SK-N-SH treated with all-trans-retinoic acid at 6 μM for 48 hours (cell line): Measurements from ENCODE around the gene COMMD4.

Source experiments
- ATAC-seq: fragments of 200-7000 bp; cut with Tn5 transposase; 3 replicates; pipeline ENCODE4 v1.9.1; 2020; ENCODE audit warnings: mild to moderate bottlenecking, moderate library complexity
- ARNTL ChIP-seq: fragments of 450-650 bp; formaldehyde crosslinking; IDR thresholded peaks from 2 replicates; pipeline ENCODE4 v1.5.0; 2020; ENCODE audit warnings: low read depth, mild to moderate bottlenecking, moderate library complexity, borderline replicate concordance
- BACH2 ChIP-seq: fragments of 250-450 bp; sonication (Bioruptor Pico); IDR thresholded peaks from 2 replicates; pipeline ENCODE4 v1.9.0; 2021; ENCODE audit warnings: mild to moderate bottlenecking, borderline replicate concordance
- CREB5 ChIP-seq: fragments of 250-450 bp; sonication (Bioruptor Pico); IDR thresholded peaks from 2 replicates; pipeline ENCODE4 v1.5.1; 2020; ENCODE audit warnings: low read depth, mild to moderate bottlenecking, moderate library complexity
- CSDC2 ChIP-seq: fragments of 250-450 bp; sonication (Bioruptor Pico); IDR thresholded peaks from 2 replicates; pipeline ENCODE4 v1.5.0; 2020; ENCODE audit warnings: mild to moderate bottlenecking, moderate library complexity
- CSRNP3 ChIP-seq: fragments of 250-450 bp; sonication (Bioruptor Pico); IDR thresholded peaks from 2 replicates; pipeline ENCODE4 v1.5.1; 2021; ENCODE audit warnings: mild to moderate bottlenecking, moderate library complexity
- ESRRG ChIP-seq: fragments of 250-450 bp; sonication (Bioruptor Pico); IDR thresholded peaks from 2 replicates; pipeline ENCODE4 v1.6.1; 2021; ENCODE audit warnings: mild to moderate bottlenecking
- GLIS3 ChIP-seq: fragments of 250-450 bp; sonication (Bioruptor Pico); IDR thresholded peaks from 2 replicates; pipeline ENCODE4 v1.5.0; 2020; ENCODE audit warnings: mild to moderate bottlenecking, moderate library complexity
- ISL1 ChIP-seq: fragments of 250-450 bp; sonication (Bioruptor Pico); IDR thresholded peaks from 2 replicates; pipeline ENCODE4 v2.1.2; 2022; ENCODE audit warnings: mild to moderate bottlenecking, moderate library complexity
- OSR1 ChIP-seq: fragments of 250-450 bp; sonication (Bioruptor Pico); IDR thresholded peaks from 2 replicates; pipeline ENCODE4 v1.8.0; 2022; ENCODE audit warnings: moderate library complexity, mild to moderate bottlenecking, inconsistent platforms
- PATZ1 ChIP-seq: fragments of 250-450 bp; sonication (Bioruptor Pico); IDR thresholded peaks from 2 replicates; pipeline ENCODE4 v1.8.0; 2020; ENCODE audit warnings: mild to moderate bottlenecking, moderate library complexity, borderline replicate concordance
- POU6F1 ChIP-seq: fragments of 250-450 bp; sonication (Bioruptor Pico); IDR thresholded peaks from 2 replicates; pipeline ENCODE4 v1.8.0; 2021; ENCODE audit warnings: low read depth, mild to moderate bottlenecking, moderate library complexity, borderline replicate concordance
- PPARA ChIP-seq: fragments of 250-450 bp; sonication (Bioruptor Pico); IDR thresholded peaks from 2 replicates; pipeline ENCODE4 v1.5.0; 2020; ENCODE audit warnings: mild to moderate bottlenecking, borderline replicate concordance
- SNAI2 ChIP-seq: fragments of 250-450 bp; sonication (Bioruptor Pico); IDR thresholded peaks from 2 replicates; pipeline ENCODE4 v1.5.0; 2020; ENCODE audit warnings: mild to moderate bottlenecking, moderate library complexity
- TCF4 ChIP-seq: fragments of 250-450 bp; sonication (Bioruptor Pico); IDR thresholded peaks from 2 replicates; pipeline ENCODE4 v1.8.0; 2021; ENCODE audit warnings: mild to moderate bottlenecking, moderate library complexity, borderline replicate concordance
- TOX ChIP-seq: fragments of 250-450 bp; sonication (Bioruptor Pico); IDR thresholded peaks from 2 replicates; pipeline ENCODE4 v1.8.0; 2021; ENCODE audit warnings: mild to moderate bottlenecking, moderate library complexity, borderline replicate concordance
- TSHZ2 ChIP-seq: fragments of 250-450 bp; sonication (Bioruptor Pico); IDR thresholded peaks from 2 replicates; pipeline ENCODE4 v1.5.0; 2020; ENCODE audit warnings: mild to moderate bottlenecking, moderate library complexity
- ZC3H10 ChIP-seq: fragments of 250-450 bp; sonication (Bioruptor Pico); IDR thresholded peaks from 2 replicates; pipeline ENCODE4 v1.5.1; 2021; ENCODE audit warnings: mild to moderate bottlenecking, moderate library complexity
- ZFP3 ChIP-seq: fragments of 250-450 bp; sonication (Bioruptor Pico); IDR thresholded peaks from 2 replicates; pipeline ENCODE4 v1.5.0; 2020; ENCODE audit warnings: mild to moderate bottlenecking, moderate library complexity
- ZFP30 ChIP-seq: fragments of 450-650 bp; formaldehyde crosslinking; IDR thresholded peaks from 2 replicates; pipeline ENCODE4 v1.5.0; 2022; ENCODE audit warnings: mild to moderate bottlenecking, moderate library complexity
- ZNF70 ChIP-seq: fragments of 450-650 bp; formaldehyde crosslinking; IDR thresholded peaks from 2 replicates; pipeline ENCODE4 v1.5.0; 2020; ENCODE audit warnings: mild to moderate bottlenecking, moderate library complexity
- ZNF8 ChIP-seq: fragments of 450-650 bp; formaldehyde crosslinking; IDR thresholded peaks from 2 replicates; pipeline ENCODE4 v1.5.0; 2020; ENCODE audit warnings: mild to moderate bottlenecking, moderate library complexity

Gene COMMD4

GRCh38 chr15:75362642-75363249, 26.9 kb downstream of the COMMD4 start:
- ATAC-seq = no peak
- TF ChIP-seq ARNTL (CRISPR knock-in tag) = no peak
- TF ChIP-seq OSR1 (CRISPR knock-in tag) = no peak
- TF ChIP-seq PATZ1 = no peak
- TF ChIP-seq ZFP3 (CRISPR knock-in tag) = no peak
- no peak for TF ChIP-seq BACH2 (CRISPR knock-in tag)
- no peak for TF ChIP-seq TCF4 (CRISPR knock-in tag)
- TF ChIP-seq ISL1 (CRISPR knock-in tag) = no peak

GRCh38 chr15:75363786-75364185, 27.9 kb downstream of the COMMD4 start:
- ATAC-seq = no peak
- no peak for TF ChIP-seq POU6F1 (CRISPR knock-in tag)
- no peak for TF ChIP-seq CSRNP3
- no peak for TF ChIP-seq TCF4 (CRISPR knock-in tag)

- TF ChIP-seq GLIS3 (no peak), CSDC2 (no peak), POU6F1 (CRISPR knock-in tag) (no peak), OSR1 (CRISPR knock-in tag) (no peak), ZC3H10 (CRISPR knock-in tag) (no peak), PPARA (no peak), TOX (CRISPR knock-in tag) (no peak), ESRRG (CRISPR knock-in tag) (no peak), ZNF8 (CRISPR knock-in tag) (no peak), ISL1 (CRISPR knock-in tag) (no peak), BACH2 (CRISPR knock-in tag) (no peak), TCF4 (CRISPR knock-in tag) (no peak), SNAI2 (no peak), ZFP30 (CRISPR knock-in tag) (no peak), ZNF70 (CRISPR knock-in tag) (no peak), CSRNP3 (no peak), CREB5 (CRISPR knock-in tag) (no peak), TSHZ2 (CRISPR knock-in tag) (no peak), PATZ1 (no peak), ZFP3 (CRISPR knock-in tag) (no peak)
- no peak for ATAC-seq
Measured at GRCh38 chr15:75364881-75365280, 29.0 kb downstream of the COMMD4 start.
